ENCODE results near the gene PCDHA10.
"Not testable (repeated sequence)": the region's sequence is repeated elsewhere in the genome, so short reads cannot be mapped to it uniquely, and the experiment has no call there.

PCDHA10 gene

GRCh38 chr5:140848139-140849102, 7.3 kb upstream of the PCDHA10 start, which contains the start of gene PCDHA9:
TSS of gene PCDHA9 (plus strand) at chr5:140848382. CDS start at chr5:140848496, 114 bp downstream.
- not testable (repeated sequence) for H3K9me3 ChIP-seq (ENCODE audit: insufficient read depth, low read depth, low read length); H3K27me3 ChIP-seq (ENCODE audit: insufficient read depth, low read length); H3K27ac ChIP-seq (ENCODE audit: low read depth, low read length); H3K36me3 ChIP-seq (ENCODE audit: insufficient read depth, low read length); H3K4me1 ChIP-seq (ENCODE audit: insufficient read depth, low read length); H3K9ac ChIP-seq (ENCODE audit: low read depth, low read length)
- peak within 1 kb of the TSS; percentile 28 for H3K4me3 ChIP-seq (ENCODE audit: low read length)
- WGBS: 95% methylated on average over 39 of the region's 48 CpGs

- 97% methylated on average over 101 of the region's 101 CpGs for WGBS
- H3K4me1 ChIP-seq (ENCODE audit: insufficient read depth, low read length); H3K9me3 ChIP-seq (ENCODE audit: insufficient read depth, low read depth, low read length); H3K36me3 ChIP-seq (ENCODE audit: insufficient read depth, low read length); H3K9ac ChIP-seq (ENCODE audit: low read depth, low read length); H3K27me3 ChIP-seq (ENCODE audit: insufficient read depth, low read length); H3K4me3 ChIP-seq (ENCODE audit: low read length); H3K27ac ChIP-seq (ENCODE audit: low read depth, low read length): not testable (repeated sequence)
These were observed 5.7 kb upstream of the PCDHA10 start for GRCh38 chr5:140849831-140850634.

- Histone ChIP-seq H3K27ac (ENCODE audit: low read depth, low read length) (no peak overlapping the region), H3K27me3 (ENCODE audit: insufficient read depth, low read length) (no peaks in the 10 kb centered on the region), H3K4me1 (ENCODE audit: insufficient read depth, low read length) (0 out of 2 replicates have a peak, but pooled peaks cover 3% of the 10 kb centered on the region), H3K9ac (ENCODE audit: low read depth, low read length) (no peak overlapping the region), H3K9me3 (ENCODE audit: insufficient read depth, low read depth, low read length) (no peaks in the 10 kb centered on the region), H3K36me3 (ENCODE audit: insufficient read depth, low read length) (no peaks in the 10 kb centered on the region), H3K4me3 (ENCODE audit: low read length) (no peak overlapping the region)
- 97% methylated on average over 94 of the region's 94 CpGs for WGBS
These were observed 1.7 kb downstream of the PCDHA10 start for GRCh38 chr5:140857177-140857986.

- Histone ChIP-seq H3K27me3 (ENCODE audit: insufficient read depth, low read length) (no peaks in the 10 kb centered on the region), H3K9me3 (ENCODE audit: insufficient read depth, low read depth, low read length) (no peaks in the 10 kb centered on the region), H3K27ac (ENCODE audit: low read depth, low read length) (no peak overlapping the region), H3K4me3 (ENCODE audit: low read length) (no peak overlapping the region), H3K4me1 (ENCODE audit: insufficient read depth, low read length) (0 out of 2 replicates have a peak, but pooled peaks cover 3% of the 10 kb centered on the region), H3K36me3 (ENCODE audit: insufficient read depth, low read length) (no peaks in the 10 kb centered on the region), H3K9ac (ENCODE audit: low read depth, low read length) (no peak overlapping the region)
- WGBS: 97% methylated on average over 22 of the region's 22 CpGs
These were observed 2.2 kb downstream of the PCDHA10 start for GRCh38 chr5:140857987-140858240.

GRCh38 chr5:140862441-140863295, 7.0 kb downstream of the PCDHA10 start:
- Histone ChIP-seq H3K27me3 (ENCODE audit: insufficient read depth, low read length) (no peaks in the 10 kb centered on the region), H3K36me3 (ENCODE audit: insufficient read depth, low read length) (no peaks in the 10 kb centered on the region; the same call in 1 of the 2 replicates), H3K4me1 (ENCODE audit: insufficient read depth, low read length) (0 out of 2 replicates have a peak, but pooled peaks cover 2% of the 10 kb centered on the region), H3K27ac (ENCODE audit: low read depth, low read length) (no peak overlapping the region), H3K4me3 (ENCODE audit: low read length) (no peak overlapping the region), H3K9me3 (ENCODE audit: insufficient read depth, low read depth, low read length) (no peaks in the 10 kb centered on the region; the same call in 1 of the 2 replicates), H3K9ac (ENCODE audit: low read depth, low read length) (no peak overlapping the region)
- 97% methylated on average over 76 of the region's 76 CpGs for WGBS

GRCh38 chr5:140868721-140869554, 13.2 kb downstream of the PCDHA10 start, which contains the start of gene PCDHA11:
TSS of gene PCDHA11 (plus strand) at chr5:140868957. CDS start at chr5:140869104, 147 bp downstream.
- WGBS: 3% methylated on average over 40 of the region's 41 CpGs
- no peaks in the 10 kb centered on the region for H3K27me3 ChIP-seq (ENCODE audit: insufficient read depth, low read length)
- peak within 1 kb of the TSS; percentile 71 for H3K4me3 ChIP-seq (ENCODE audit: low read length)
- H3K9me3 ChIP-seq (ENCODE audit: insufficient read depth, low read depth, low read length): 0 out of 2 replicates have a peak, but pooled peaks cover 4% of the 10 kb centered on the region
- H3K9ac ChIP-seq (ENCODE audit: low read depth, low read length): peak within 1 kb of the TSS; percentile 84
- H3K4me1 ChIP-seq (ENCODE audit: insufficient read depth, low read length): 0 out of 2 replicates have a peak, but pooled peaks cover 3% of the 10 kb centered on the region
- H3K36me3 ChIP-seq (ENCODE audit: insufficient read depth, low read length): peaks cover 6% of the 10 kb centered on the region; the same call in 1 of the 2 replicates
- H3K27ac ChIP-seq (ENCODE audit: low read depth, low read length): peak within 1 kb of the TSS; percentile 65; the same call in 1 of the 2 replicates

- H3K9me3 ChIP-seq (ENCODE audit: insufficient read depth, low read depth, low read length): 0 out of 2 replicates have a peak, but pooled peaks cover 4% of the 10 kb centered on the region
- 0 out of 2 replicates have a peak, but pooled peaks cover 3% of the 10 kb centered on the region for H3K4me1 ChIP-seq (ENCODE audit: insufficient read depth, low read length)
- H3K27me3 ChIP-seq (ENCODE audit: insufficient read depth, low read length): no peaks in the 10 kb centered on the region
- WGBS: 87% methylated on average over 5 of the region's 5 CpGs
- peak overlapping the region; percentile 71 for H3K4me3 ChIP-seq (ENCODE audit: low read length)
- peaks cover 6% of the 10 kb centered on the region; the same call in 1 of the 2 replicates for H3K36me3 ChIP-seq (ENCODE audit: insufficient read depth, low read length)
- peak overlapping the region; percentile 84 for H3K9ac ChIP-seq (ENCODE audit: low read depth, low read length)
- no peak overlapping the region for H3K27ac ChIP-seq (ENCODE audit: low read depth, low read length)
These were observed 13.8 kb downstream of the PCDHA10 start for GRCh38 chr5:140869555-140869886.

GRCh38 chr5:140870221-140871201, 14.8 kb downstream of the PCDHA10 start:
- 97% methylated on average over 114 of the region's 114 CpGs for WGBS

More at GRCh38 chr5:140870221-140871201, 14.8 kb downstream of the PCDHA10 start:
- H3K27ac ChIP-seq (ENCODE audit: low read depth, low read length): no peak overlapping the region
- 0 out of 2 replicates have a peak, but pooled peaks cover 4% of the 10 kb centered on the region for H3K9me3 ChIP-seq (ENCODE audit: insufficient read depth, low read depth, low read length)
- no peak overlapping the region; the same call in 1 of the 2 replicates for H3K4me3 ChIP-seq (ENCODE audit: low read length)
- H3K9ac ChIP-seq (ENCODE audit: low read depth, low read length): no peak overlapping the region
- peaks cover 6% of the 10 kb centered on the region; the same call in 1 of the 2 replicates for H3K36me3 ChIP-seq (ENCODE audit: insufficient read depth, low read length)
- no peaks in the 10 kb centered on the region for H3K27me3 ChIP-seq (ENCODE audit: insufficient read depth, low read length)
- H3K4me1 ChIP-seq (ENCODE audit: insufficient read depth, low read length): 0 out of 2 replicates have a peak, but pooled peaks cover 3% of the 10 kb centered on the region

Measured in HUES64 (cell line).